ENCODE measurements around the gene MRPL32.

The MRPL32 gene

DNA sequence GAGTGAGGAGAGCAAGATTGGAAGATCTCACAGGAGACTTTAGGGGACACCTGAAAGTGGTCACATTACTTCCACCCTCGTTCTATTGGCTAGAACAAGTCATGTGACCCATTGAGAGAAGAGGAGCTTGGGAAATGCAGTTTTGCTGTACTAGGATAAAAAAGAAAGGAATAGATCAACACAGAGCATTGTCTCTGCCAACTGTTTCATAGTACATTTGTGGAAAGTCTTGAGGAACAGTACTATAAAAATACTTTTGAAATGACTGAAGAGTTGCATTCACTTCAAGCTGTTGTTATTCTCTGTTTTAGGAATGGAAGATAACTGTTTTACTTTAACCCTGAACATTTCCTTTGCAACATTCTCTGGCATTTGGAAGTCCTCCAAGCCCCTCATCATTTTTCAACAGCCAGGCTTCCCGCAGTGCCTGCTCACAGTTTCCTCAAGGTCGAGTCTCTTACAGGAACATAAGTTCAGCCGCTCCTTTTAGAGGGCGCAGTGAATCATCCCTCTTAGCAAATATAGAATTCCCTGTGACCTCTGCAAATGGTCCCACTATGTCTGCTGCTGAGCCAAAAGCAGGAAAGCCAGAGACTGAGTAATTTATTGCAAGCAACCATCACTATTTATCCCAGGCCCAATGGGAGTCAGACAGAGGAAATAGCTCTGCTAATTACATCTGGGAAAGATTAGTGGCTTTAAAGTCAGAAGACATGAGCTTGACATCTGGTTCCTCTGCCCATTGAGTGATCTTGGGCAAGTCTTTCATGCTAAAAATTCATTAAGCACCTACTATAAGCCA is 40.7 kb downstream of the MRPL32 start:
- Mint-ChIP-seq H3K27me3 (peaks cover 20% of the 10 kb centered on the region), H3K36me3 (ENCODE audit: low read depth) (no peaks in the 10 kb centered on the region), H3K27ac (no peak overlapping the region), H3K4me3 (no peak overlapping the region), H3K4me1 (ENCODE audit: low read depth) (no peaks in the 10 kb centered on the region), H3K9me3 (no peaks in the 10 kb centered on the region)

GRCh38 chr7:42976371-42976770 is 44.2 kb downstream of the MRPL32 start:
- no peak overlapping the region for H3K4me3 Mint-ChIP-seq
- no peaks in the 10 kb centered on the region for H3K9me3 Mint-ChIP-seq
- no peaks in the 10 kb centered on the region for H3K4me1 Mint-ChIP-seq (ENCODE audit: low read depth)
- H3K27ac Mint-ChIP-seq: no peak overlapping the region
- H3K27me3 Mint-ChIP-seq: peaks cover 22% of the 10 kb centered on the region
- H3K36me3 Mint-ChIP-seq (ENCODE audit: low read depth): no peaks in the 10 kb centered on the region

DNA sequence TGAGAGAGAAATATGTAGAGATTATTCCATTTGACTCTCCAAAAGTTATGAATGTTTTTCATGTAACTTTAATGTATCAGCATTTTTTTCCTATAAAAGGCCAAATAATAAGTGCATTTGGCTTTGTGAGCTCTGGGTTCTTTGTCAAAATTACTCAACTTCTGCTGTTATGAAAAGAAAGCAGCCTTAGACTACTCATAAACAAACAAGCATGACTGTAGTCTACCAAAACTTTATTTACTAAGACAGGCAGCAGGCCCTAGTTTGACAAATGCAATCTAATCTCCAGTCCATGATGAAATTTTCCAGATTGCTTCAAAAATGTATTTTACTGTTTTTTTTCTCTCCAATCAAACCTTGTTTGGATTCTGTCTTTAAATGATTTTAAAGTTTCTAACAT is 46.3 kb downstream of the MRPL32 start:
- Mint-ChIP-seq H3K4me1 (ENCODE audit: low read depth) (no peaks in the 10 kb centered on the region), H3K27ac (no peak overlapping the region), H3K27me3 (peaks cover 25% of the 10 kb centered on the region), H3K36me3 (ENCODE audit: low read depth) (no peaks in the 10 kb centered on the region), H3K4me3 (no peak overlapping the region), H3K9me3 (peaks cover under 1% of the 10 kb centered on the region)

DNA sequence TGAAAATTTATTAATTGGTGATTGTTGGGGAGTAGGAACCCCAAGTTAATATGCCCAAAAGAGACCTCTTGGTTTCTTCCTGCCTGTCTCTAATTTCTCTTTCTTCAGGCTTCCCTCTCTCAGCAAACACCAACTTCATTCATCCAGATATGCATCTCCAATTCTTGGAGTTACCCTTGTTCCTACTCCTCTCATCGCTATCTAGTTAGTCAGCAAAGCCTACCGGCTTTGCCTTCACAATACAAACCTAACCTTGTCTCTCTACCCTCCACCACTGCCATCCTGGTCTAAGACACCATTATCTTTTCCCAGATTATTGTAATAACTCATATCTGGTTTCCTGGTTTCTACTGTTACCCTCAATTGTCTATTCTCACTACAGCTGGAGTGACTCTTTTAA is 47.9 kb downstream of the MRPL32 start:
- no peak overlapping the region for H3K4me3 Mint-ChIP-seq
- H3K27me3 Mint-ChIP-seq: peaks cover 20% of the 10 kb centered on the region
- no peaks in the 10 kb centered on the region for H3K36me3 Mint-ChIP-seq (ENCODE audit: low read depth)
- no peak overlapping the region for H3K27ac Mint-ChIP-seq
- peaks cover 8% of the 10 kb centered on the region for H3K9me3 Mint-ChIP-seq
- no peaks in the 10 kb centered on the region for H3K4me1 Mint-ChIP-seq (ENCODE audit: low read depth)

- Mint-ChIP-seq H3K27me3 (peaks cover 20% of the 10 kb centered on the region), H3K27ac (no peak overlapping the region), H3K9me3 (peaks cover 8% of the 10 kb centered on the region), H3K4me1 (ENCODE audit: low read depth) (no peaks in the 10 kb centered on the region), H3K4me3 (no peak overlapping the region), H3K36me3 (ENCODE audit: low read depth) (no peaks in the 10 kb centered on the region)
Measured at GRCh38 chr7:42980514-42980913, 48.3 kb downstream of the MRPL32 start.

GRCh38 chr7:42981601-42982000 is 49.4 kb downstream of the MRPL32 start:
- peaks cover 22% of the 10 kb centered on the region for H3K27me3 Mint-ChIP-seq
- peaks cover 8% of the 10 kb centered on the region for H3K9me3 Mint-ChIP-seq
- no peaks in the 10 kb centered on the region for H3K4me1 Mint-ChIP-seq (ENCODE audit: low read depth)
- H3K36me3 Mint-ChIP-seq (ENCODE audit: low read depth): no peaks in the 10 kb centered on the region
- no peak overlapping the region for H3K4me3 Mint-ChIP-seq
- no peak overlapping the region for H3K27ac Mint-ChIP-seq

DNA sequence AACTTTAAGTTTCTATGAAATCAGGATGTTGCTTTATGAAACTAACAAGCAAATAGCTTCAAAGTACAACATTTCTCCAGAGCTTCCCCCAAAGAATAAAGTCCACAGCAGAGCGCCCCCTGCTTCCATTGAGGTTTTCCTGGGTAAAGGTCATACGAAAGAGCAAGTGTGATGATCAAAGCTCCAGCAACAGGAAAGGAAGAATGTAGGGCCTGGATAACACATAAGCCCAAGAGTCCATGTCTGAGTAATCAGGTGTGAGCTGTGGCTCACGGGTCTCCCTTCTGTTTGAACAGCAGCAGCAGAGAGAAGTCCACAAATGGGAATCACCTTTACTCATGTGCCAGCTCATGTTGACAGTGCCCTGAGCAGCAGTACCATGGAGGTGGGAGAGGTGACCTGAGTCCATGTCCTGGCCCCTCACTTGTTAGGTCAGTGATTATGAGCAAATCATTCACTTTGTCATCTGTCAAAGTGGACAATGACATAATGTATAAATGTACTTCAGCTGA is 50.5 kb downstream of the MRPL32 start:
- no peak overlapping the region for H3K27ac Mint-ChIP-seq
- H3K4me1 Mint-ChIP-seq (ENCODE audit: low read depth): no peaks in the 10 kb centered on the region
- no peak overlapping the region for H3K4me3 Mint-ChIP-seq
- H3K36me3 Mint-ChIP-seq (ENCODE audit: low read depth): no peaks in the 10 kb centered on the region
- peaks cover 22% of the 10 kb centered on the region for H3K27me3 Mint-ChIP-seq
- H3K9me3 Mint-ChIP-seq: peaks cover 8% of the 10 kb centered on the region

DNA sequence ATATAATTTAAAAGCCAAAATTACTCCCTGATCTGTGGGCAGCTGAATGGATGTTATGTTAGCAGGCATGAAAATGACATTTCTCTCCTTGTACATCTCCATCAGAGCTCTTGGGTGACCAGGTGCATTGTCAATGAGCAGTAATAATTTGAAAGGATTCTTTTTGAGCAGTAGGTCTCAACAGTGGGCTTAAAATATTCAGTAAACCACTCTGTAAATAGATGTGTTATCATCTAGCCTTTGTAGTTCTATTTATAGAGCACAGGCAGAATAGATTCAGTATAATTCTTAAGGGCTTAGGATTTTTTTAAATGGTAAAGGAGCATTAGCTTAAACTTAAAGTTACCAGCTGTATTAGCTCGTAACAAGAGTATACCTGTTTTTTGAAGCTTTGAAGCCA is 52.0 kb downstream of the MRPL32 start:
- Mint-ChIP-seq H3K36me3 (ENCODE audit: low read depth) (no peaks in the 10 kb centered on the region), H3K4me1 (ENCODE audit: low read depth) (no peaks in the 10 kb centered on the region), H3K27ac (no peak overlapping the region), H3K4me3 (no peak overlapping the region), H3K9me3 (peaks cover 8% of the 10 kb centered on the region), H3K27me3 (peaks cover 30% of the 10 kb centered on the region)

DNA sequence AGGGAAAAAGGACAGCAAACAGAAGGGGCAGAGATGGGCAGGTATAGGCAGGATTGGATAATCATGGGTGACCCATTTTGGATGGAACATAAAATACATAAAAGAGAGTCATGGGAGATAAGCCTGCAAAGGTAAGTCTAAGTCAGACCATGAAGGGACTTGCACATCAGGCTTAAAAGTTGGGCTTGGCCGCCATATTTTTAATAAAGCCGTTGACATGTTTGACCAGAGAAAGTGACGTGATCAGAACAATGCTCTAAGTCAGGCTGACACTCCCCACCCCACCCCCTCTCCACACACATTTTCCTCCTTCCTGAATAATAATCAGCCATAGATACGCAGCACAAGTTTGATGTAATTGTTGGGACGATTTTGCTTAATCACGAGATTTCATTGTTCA is 54.0 kb downstream of the MRPL32 start:
- H3K4me1 Mint-ChIP-seq (ENCODE audit: low read depth): no peaks in the 10 kb centered on the region
- H3K27ac Mint-ChIP-seq: no peak overlapping the region
- H3K27me3 Mint-ChIP-seq: peaks cover 25% of the 10 kb centered on the region
- peaks cover 8% of the 10 kb centered on the region for H3K9me3 Mint-ChIP-seq
- no peaks in the 10 kb centered on the region for H3K36me3 Mint-ChIP-seq (ENCODE audit: low read depth)
- H3K4me3 Mint-ChIP-seq: no peak overlapping the region

DNA sequence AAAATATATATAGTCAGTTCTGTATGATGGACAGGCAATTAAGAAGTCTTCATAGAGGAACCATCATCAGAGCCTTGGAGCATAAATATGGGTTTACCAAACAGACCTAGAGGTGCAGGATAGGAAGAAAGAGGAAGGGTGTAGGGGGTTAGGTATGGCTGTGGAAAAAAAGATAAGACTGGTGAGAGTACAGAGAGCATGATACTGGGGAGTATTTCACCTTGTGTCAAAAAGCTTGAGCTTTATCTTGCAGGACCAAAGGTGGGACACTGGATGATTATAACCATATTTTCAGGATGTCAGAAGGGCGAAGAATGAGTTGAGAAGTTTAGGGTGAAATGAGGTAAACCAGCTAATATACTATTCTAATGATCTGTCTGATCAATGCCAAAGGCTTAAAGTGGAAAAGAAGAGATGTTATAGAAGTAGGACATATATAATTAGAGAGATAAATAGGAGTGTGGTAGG is 54.6 kb downstream of the MRPL32 start:
- H3K4me3 Mint-ChIP-seq: no peak overlapping the region

More for the DNA sequence above, 54.6 kb downstream of the MRPL32 start:
- peaks cover 27% of the 10 kb centered on the region for H3K27me3 Mint-ChIP-seq
- H3K27ac Mint-ChIP-seq: no peak overlapping the region
- H3K36me3 Mint-ChIP-seq (ENCODE audit: low read depth): no peaks in the 10 kb centered on the region
- H3K9me3 Mint-ChIP-seq: peaks cover 8% of the 10 kb centered on the region
- no peaks in the 10 kb centered on the region for H3K4me1 Mint-ChIP-seq (ENCODE audit: low read depth)
